Right lobe of liver (tissue), 4 donors: ENCODE measurements around the gene HMGN4.

Source experiments
- POLR2A ChIP-seq: fragments of 450-650 bp; IDR thresholded peaks from one replicate; pipeline ENCODE4 v1.6.1; 2017; ENCODE audit warnings: antibody characterized with exemption, mild to moderate bottlenecking
- TF ChIP-seq, protein P1 (sequence below), 4 donors: fragments of 200-600 bp in 3 of 4; fragments of 450-650 bp in 1 of 4; IDR thresholded peaks; one replicate each; pipeline versions ENCODE4 v1.5.1 to v1.8.0; 2016 to 2022; ENCODE audit warnings: antibody characterized with exemption in 4 of 4, mild to moderate bottlenecking in 2 of 4
- donor health status: DM: no; HTN: no; CAD: no.
- donor health status: DM: no; HTN: no; CAD: no.
- donor health status: DM: no; HTN: yes; CAD: no.

DNA sequence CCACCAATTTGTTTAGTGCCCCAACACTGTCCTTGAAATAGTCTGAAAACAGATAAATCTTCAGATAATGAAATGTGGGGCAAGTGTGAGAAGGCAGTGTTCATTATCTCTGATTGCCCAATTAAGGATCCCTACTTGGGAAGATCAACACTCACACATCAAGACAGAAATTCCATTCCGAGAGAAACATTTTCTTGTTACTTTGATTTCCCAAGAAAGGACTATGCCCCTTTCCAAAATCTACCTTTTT is 16.2 kb downstream of the HMGN4 start:
- TF ChIP-seq POLR2A: no peak
- TF ChIP-seq, protein P1, sequence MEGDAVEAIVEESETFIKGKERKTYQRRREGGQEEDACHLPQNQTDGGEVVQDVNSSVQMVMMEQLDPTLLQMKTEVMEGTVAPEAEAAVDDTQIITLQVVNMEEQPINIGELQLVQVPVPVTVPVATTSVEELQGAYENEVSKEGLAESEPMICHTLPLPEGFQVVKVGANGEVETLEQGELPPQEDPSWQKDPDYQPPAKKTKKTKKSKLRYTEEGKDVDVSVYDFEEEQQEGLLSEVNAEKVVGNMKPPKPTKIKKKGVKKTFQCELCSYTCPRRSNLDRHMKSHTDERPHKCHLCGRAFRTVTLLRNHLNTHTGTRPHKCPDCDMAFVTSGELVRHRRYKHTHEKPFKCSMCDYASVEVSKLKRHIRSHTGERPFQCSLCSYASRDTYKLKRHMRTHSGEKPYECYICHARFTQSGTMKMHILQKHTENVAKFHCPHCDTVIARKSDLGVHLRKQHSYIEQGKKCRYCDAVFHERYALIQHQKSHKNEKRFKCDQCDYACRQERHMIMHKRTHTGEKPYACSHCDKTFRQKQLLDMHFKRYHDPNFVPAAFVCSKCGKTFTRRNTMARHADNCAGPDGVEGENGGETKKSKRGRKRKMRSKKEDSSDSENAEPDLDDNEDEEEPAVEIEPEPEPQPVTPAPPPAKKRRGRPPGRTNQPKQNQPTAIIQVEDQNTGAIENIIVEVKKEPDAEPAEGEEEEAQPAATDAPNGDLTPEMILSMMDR (IDR thresholded peaks at IDR 0.05): no peak
